Muscle layer of duodenum (tissue), 2 donors: ENCODE data around the gene ZFPL1.

Experiments
- H3K27ac ChIP-seq: one replicate; pipeline ENCODE4 v1.7.0; 2013; ENCODE audit warnings: mild to moderate bottlenecking, low read length
- H3K27me3 ChIP-seq: one replicate; pipeline ENCODE4 v1.7.0; 2013; ENCODE audit warnings: low read depth, mild to moderate bottlenecking, control low read depth, low read length
- H3K36me3 ChIP-seq, 2 donors: one replicate each; pipeline ENCODE4 v1.7.0; 2013; ENCODE audit warnings: low read length in 2 of 2, control low read depth in 1 of 2, mild to moderate bottlenecking in 1 of 2; ENCODE audit not compliant: insufficient read depth in 2 of 2, control insufficient read depth in 1 of 2
- H3K4me1 ChIP-seq, 2 donors: one replicate each; pipeline ENCODE4 v1.7.0; 2013; ENCODE audit warnings: low read length in 2 of 2, mild to moderate bottlenecking in 2 of 2, control low read depth in 1 of 2, moderate library complexity in 1 of 2; ENCODE audit not compliant: insufficient read depth in 2 of 2, control insufficient read depth in 1 of 2
- H3K4me3 ChIP-seq, 2 donors: one replicate each; pipeline ENCODE4 v1.7.0; 2013; ENCODE audit warnings: low read length in 2 of 2, low read depth in 1 of 2, mild to moderate bottlenecking in 1 of 2
- H3K9me3 ChIP-seq, 2 donors: one replicate each; pipeline ENCODE4 v1.7.0; 2013; ENCODE audit warnings: low read length in 2 of 2, control low read depth in 1 of 2, mild to moderate bottlenecking in 1 of 2; ENCODE audit not compliant: control insufficient read depth in 1 of 2
- donor health status: healthy.

ZFPL1 gene

DNA sequence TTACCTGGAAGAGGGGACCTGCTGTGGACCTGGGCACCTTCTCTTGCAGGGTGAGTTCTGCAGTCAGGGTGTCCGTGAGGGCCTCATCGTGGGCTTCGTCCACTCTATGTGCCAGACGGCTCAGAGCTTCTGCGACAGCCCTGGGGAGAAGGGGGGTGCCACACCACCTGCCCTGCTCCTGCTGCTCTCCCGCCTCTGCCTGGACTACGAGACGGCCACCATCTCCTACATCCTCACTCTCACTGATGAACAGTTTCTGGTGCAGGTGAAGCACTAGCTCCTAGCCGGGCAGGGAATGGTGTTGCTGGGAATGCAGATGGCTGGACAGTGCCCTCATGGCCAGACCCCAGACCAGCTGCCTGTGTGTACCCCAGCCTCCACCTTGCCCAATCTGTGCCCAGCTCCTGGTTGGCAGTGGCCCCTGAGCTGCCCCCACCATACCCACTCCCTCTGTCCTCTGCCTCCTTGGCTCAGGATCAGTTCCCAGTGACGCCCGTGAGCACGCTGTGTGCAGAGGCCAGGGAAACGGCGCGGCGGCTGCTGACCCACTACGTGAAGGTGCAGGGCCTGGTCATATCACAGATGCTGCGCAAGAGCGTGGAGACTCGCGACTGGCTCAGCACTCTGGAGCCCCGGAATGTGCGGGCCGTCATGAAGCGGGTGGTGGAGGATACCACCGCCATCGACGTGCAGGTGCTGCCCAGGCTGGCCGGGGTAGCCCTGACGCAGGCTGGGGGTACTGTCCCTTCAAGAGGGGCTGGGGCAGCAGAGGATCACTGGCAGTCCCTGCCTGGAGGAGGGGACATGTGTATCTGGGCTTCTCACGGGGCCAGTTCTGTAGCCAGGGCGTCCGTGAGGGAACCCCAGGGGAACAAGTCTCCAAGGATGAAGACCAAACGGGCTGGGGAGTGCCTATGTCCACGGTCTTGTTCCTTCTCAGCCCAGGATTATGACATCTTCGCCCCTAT lies 25.5 kb downstream of the ZFPL1 start:
- H3K4me1 ChIP-seq: peaks cover 0 to 35% of the 10 kb centered on the region in 2 donors

DNA sequence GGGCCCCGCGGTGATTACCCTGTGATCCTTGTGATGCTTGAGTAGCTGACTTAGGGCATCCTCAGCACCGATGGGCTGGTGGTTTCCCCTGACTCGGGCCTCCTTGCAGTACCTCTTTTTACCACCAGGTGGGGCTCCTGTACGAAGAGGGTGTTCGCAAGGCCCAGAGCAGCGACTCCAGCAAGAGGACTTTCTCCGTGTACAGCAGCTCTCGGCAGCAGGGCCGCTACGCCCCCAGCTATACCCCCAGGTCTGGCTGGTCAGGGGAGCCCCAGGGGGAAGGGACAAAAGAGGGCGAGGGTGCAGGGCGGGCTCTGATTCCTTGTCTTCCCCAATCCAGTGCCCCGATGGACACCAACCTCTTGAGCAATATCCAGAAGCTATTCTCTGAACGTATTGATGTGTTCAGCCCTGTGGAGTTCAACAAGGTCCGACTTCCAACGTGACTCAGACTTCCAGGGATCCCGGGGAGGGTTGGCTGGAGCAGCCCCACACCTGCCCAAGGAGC lies 26.4 kb downstream of the ZFPL1 start:
- Histone ChIP-seq H3K27me3 (no peaks in the 10 kb centered on the region), H3K9me3 (no peaks in the 10 kb centered on the region), H3K27ac (no peak overlapping the region), H3K36me3 (peaks cover 0 to 32% of the 10 kb centered on the region in 2 donors), H3K4me1 (peaks cover 0 to 35% of the 10 kb centered on the region in 2 donors), H3K4me3 (no peak overlapping the region)

More for the DNA sequence above, 25.5 kb downstream of the ZFPL1 start:
- Histone ChIP-seq H3K27ac (no peak overlapping the region), H3K4me3 (no peak overlapping the region), H3K9me3 (no peaks in the 10 kb centered on the region), H3K36me3 (peaks cover 0 to 32% of the 10 kb centered on the region in 2 donors), H3K27me3 (no peaks in the 10 kb centered on the region)

DNA sequence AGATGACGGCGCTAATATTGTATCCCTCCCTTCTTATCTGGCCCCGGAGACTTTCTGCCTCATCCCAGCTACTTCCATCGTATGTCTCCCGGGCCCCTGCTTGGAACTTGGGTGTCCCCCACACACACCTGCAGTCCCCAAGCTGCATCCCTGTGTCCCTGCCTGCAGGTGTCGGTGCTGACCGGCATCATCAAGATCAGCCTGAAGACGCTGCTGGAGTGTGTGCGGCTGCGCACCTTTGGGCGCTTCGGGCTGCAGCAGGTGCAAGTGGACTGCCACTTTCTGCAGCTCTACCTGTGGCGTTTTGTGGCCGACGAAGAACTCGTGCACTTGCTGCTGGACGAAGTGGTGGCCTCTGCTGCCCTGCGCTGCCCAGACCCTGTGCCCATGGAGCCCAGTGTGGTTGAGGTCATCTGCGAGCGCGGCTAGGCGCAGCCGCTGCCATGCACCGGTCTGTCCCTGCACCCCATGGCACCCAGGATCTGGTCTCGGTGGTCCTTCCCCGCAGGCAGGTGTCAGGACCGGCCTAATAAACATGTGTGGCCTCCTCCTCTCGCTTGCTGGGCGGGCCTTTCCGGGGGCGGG lies 27.2 kb downstream of the ZFPL1 start:
- Histone ChIP-seq H3K27ac (no peak overlapping the region), H3K9me3 (no peaks in the 10 kb centered on the region), H3K27me3 (no peaks in the 10 kb centered on the region), H3K4me3 (peak overlapping the region in 1 of 2 donors; percentile 76), H3K4me1 (peaks cover 2 to 42% of the 10 kb centered on the region in 2 donors), H3K36me3 (peaks cover 4 to 32% of the 10 kb centered on the region in 2 donors)

DNA sequence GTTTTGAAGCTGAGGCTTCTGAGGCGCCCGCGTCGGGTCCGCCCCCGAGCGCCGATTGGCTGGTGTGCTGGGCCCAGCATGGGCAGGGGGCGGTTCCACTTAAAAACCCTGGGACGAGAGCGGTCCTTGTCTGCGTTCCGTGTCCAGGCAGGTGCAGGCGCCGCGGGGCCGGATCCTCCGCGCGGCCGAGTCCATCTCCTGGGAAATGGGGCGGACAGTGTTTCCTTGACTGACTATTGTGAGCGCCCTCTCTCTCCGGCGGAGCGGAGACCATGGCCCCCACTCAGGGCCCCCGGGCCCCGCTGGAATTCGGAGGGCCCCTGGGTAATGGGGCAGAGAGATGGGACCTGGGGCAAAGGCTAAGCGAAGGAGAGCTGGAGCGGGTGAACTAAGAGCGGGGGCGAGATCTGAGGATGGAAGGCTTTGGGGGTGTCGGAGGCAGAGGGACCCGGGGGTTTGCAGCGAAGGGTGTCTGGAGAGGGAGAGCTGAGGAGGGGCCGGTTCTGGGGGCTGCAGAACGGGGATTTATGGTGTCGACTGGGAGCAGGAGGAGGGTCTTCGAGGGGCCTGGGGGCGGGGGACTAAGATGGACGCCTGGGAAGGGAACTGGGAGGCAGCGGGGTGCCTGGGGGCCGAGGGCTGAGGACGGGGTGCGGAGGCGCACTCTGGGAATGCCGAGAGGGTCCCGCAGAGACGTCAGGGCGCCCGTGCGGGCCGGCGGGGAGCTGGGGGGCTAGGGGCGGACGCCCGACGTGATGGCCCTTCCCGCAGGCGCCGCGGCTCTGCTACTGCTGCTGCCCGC lies 27.9 kb downstream of the ZFPL1 start, which contains the start of gene TM7SF2:
TM7SF2 (plus strand) TSS at position 129 of the 802 bp plus-strand sequence; CDS start at position 273, 144 bp downstream.
- Histone ChIP-seq H3K4me1 (peaks cover 4 to 49% of the 10 kb centered on the region in 2 donors), H3K36me3 (peaks cover 4 to 29% of the 10 kb centered on the region in 2 donors), H3K27ac (no peak within 1 kb of the TSS)

GRCh38 chr11:65112546-65113360 lies 28.7 kb downstream of the ZFPL1 start:
- Histone ChIP-seq H3K36me3 (peaks cover 4 to 23% of the 10 kb centered on the region in 2 donors), H3K4me3 (peak overlapping the region; percentile 62 to 76), H3K27me3 (no peaks in the 10 kb centered on the region), H3K9me3 (no peaks in the 10 kb centered on the region), H3K27ac (no peak overlapping the region), H3K4me1 (peaks cover 4 to 51% of the 10 kb centered on the region in 2 donors)

More for the DNA sequence above, 27.9 kb downstream of the ZFPL1 start, which contains the start of gene TM7SF2:
- Histone ChIP-seq H3K27me3 (no peaks in the 10 kb centered on the region), H3K4me3 (peak within 1 kb of the TSS; percentile 62 to 76), H3K9me3 (no peaks in the 10 kb centered on the region)

GRCh38 chr11:65113361-65113756 lies 29.3 kb downstream of the ZFPL1 start:
- H3K36me3 ChIP-seq: peaks cover 5 to 19% of the 10 kb centered on the region in 2 donors
- H3K4me1 ChIP-seq: peaks cover 4 to 51% of the 10 kb centered on the region in 2 donors
- no peaks in the 10 kb centered on the region for H3K27me3 ChIP-seq
- H3K27ac ChIP-seq: no peak overlapping the region
- H3K9me3 ChIP-seq: no peaks in the 10 kb centered on the region
- H3K4me3 ChIP-seq: peak overlapping the region in 1 of 2 donors; percentile 76

GRCh38 chr11:65113839-65114238 lies 29.8 kb downstream of the ZFPL1 start:
- Histone ChIP-seq H3K27ac (no peak overlapping the region), H3K36me3 (peaks cover 9 to 17% of the 10 kb centered on the region in 2 donors), H3K27me3 (no peaks in the 10 kb centered on the region), H3K9me3 (no peaks in the 10 kb centered on the region), H3K4me3 (no peak overlapping the region), H3K4me1 (peaks cover 4 to 51% of the 10 kb centered on the region in 2 donors)

DNA sequence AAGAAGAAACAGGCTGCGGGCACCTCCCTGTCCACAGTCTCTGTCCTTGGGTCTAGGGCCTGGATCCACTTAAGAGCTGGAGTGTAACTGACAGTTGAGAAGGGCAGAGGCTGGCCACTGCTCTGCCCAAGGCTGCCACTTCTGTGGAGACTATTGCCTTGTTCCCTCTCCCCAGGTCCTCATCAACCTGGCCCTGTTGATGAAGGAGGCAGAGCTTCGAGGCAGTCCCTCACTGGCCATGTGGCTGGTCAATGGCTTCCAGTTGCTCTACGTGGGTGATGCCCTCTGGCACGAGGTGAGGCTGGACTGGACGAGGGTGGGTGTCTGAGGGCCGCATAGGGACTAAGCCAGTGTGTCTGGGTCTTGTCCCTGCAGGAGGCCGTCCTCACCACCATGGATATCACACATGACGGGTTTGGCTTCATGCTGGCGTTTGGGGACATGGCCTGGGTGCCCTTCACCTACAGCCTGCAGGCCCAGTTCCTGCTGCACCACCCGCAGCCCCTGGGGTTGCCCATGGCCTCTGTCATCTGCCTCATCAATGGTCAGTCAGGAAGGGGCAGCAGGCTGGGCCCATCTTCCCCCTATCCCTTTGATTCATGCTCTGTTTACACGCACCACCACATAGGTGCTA lies 30.6 kb downstream of the ZFPL1 start:
- Histone ChIP-seq H3K27me3 (no peaks in the 10 kb centered on the region), H3K9me3 (no peaks in the 10 kb centered on the region), H3K27ac (no peak overlapping the region), H3K4me3 (no peak overlapping the region), H3K4me1 (peaks cover 4 to 51% of the 10 kb centered on the region in 2 donors), H3K36me3 (peaks cover 10 to 11% of the 10 kb centered on the region in 2 donors)

DNA sequence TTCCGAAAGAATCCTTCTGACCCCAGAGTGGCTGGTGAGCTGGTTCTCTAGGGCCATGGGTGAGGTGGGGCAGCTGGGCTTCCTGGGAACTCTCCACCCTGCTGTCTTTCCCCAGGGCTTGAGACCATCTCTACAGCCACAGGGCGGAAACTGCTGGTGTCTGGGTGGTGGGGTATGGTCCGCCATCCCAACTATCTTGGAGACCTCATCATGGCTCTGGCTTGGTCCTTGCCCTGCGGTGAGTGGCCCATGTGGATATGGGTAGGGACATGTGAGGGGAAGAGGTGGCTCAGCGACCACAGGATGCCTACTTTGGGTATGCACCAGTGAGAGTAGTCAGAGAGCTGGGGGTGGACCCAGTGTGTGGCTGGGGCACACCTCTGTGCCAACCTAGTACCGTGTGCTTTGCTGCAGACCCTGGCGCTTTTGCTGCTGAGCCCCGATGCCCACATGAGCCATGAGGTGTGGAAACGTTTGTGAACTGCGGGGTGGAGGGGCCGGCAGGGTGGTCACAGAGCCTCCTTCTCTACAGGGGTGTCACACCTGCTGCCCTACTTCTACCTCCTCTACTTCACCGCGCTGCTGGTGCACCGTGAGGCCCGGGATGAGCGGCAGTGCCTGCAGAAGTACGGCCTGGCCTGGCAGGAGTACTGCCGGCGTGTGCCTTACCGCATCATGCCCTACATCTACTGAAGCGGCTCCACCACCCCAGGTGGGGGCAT lies 31.5 kb downstream of the ZFPL1 start:
- H3K27ac ChIP-seq: no peak overlapping the region
- no peaks in the 10 kb centered on the region for H3K9me3 ChIP-seq
- no peak overlapping the region for H3K4me3 ChIP-seq
- peaks cover 4 to 49% of the 10 kb centered on the region in 2 donors for H3K4me1 ChIP-seq
- no peaks in the 10 kb centered on the region for H3K27me3 ChIP-seq
- H3K36me3 ChIP-seq: peaks cover 16 to 18% of the 10 kb centered on the region in 2 donors
